Fibroblast of skin of scalp (primary cell): ENCODE measurements around the gene CAMTA1.
"Not testable (repeated sequence)": the region's sequence is repeated elsewhere in the genome, so short reads cannot be mapped to it uniquely, and the experiment has no call there.

ENCODE experiments used
- DNase-seq: peaks from one replicate; pipeline ENCODE4 v3.0.0-alpha.2; 2013

The CAMTA1 gene

GRCh38 chr1:7693037-7693436, 907.8 kb downstream of the CAMTA1 start:
- DNase-seq: not testable (repeated sequence)

- DNase-seq: no peak
Measured at GRCh38 chr1:7693662-7694061, 908.4 kb downstream of the CAMTA1 start.

GRCh38 chr1:7694600-7695496, 909.6 kb downstream of the CAMTA1 start:
- DNase-seq: no peak

GRCh38 chr1:7695497-7696117, 910.4 kb downstream of the CAMTA1 start:
- no peak for DNase-seq

GRCh38 chr1:7698641-7699040, 913.4 kb downstream of the CAMTA1 start:
- DNase-seq: no peak

- no peak for DNase-seq
Measured at GRCh38 chr1:7702365-7702764, 917.1 kb downstream of the CAMTA1 start.

- no peak for DNase-seq
Measured at GRCh38 chr1:7703321-7704213, 918.3 kb downstream of the CAMTA1 start.

- DNase-seq: peak; percentile 89
Measured at GRCh38 chr1:7704214-7705047, 919.2 kb downstream of the CAMTA1 start.

GRCh38 chr1:7705048-7705907, 920.0 kb downstream of the CAMTA1 start:
- DNase-seq: no peak

GRCh38 chr1:7705908-7706216, 920.6 kb downstream of the CAMTA1 start:
- no peak for DNase-seq

GRCh38 chr1:7707527-7707926, 922.3 kb downstream of the CAMTA1 start:
- peak; percentile 44 for DNase-seq

GRCh38 chr1:7708065-7708464, 922.8 kb downstream of the CAMTA1 start:
- not testable (repeated sequence) for DNase-seq

- no peak for DNase-seq
Measured at GRCh38 chr1:7710859-7711258, 925.6 kb downstream of the CAMTA1 start.

- no peak for DNase-seq
Measured at GRCh38 chr1:7712731-7713323, 927.6 kb downstream of the CAMTA1 start.

- no peak for DNase-seq
Measured at GRCh38 chr1:7716506-7716905, 931.3 kb downstream of the CAMTA1 start.

- no peak for DNase-seq
Measured at GRCh38 chr1:7717748-7718368, 932.6 kb downstream of the CAMTA1 start.

GRCh38 chr1:7719468-7720094, 934.3 kb downstream of the CAMTA1 start:
- no peak for DNase-seq

- peak; percentile 9 for DNase-seq
Measured at GRCh38 chr1:7721940-7722669, 936.9 kb downstream of the CAMTA1 start.

GRCh38 chr1:7722670-7723012, 937.4 kb downstream of the CAMTA1 start:
- DNase-seq: no peak
